ELF-1 (cell line): ENCODE results near the gene PRDM15.

ENCODE experiments used
- DNase-seq: peaks from one replicate; pipeline ENCODE4 v3.0.0-alpha.2; 2016; ENCODE audit warnings: low read depth, low spot score

Gene PRDM15

GRCh38 chr21:41913230-41913629 lies 34.1 kb upstream of the PRDM15 start:
- no peak for DNase-seq

- DNase-seq: no peak
These were observed 29.7 kb upstream of the PRDM15 start for GRCh38 chr21:41908829-41909228.

GRCh38 chr21:41907496-41908258 lies 28.5 kb upstream of the PRDM15 start:
- no peak for DNase-seq

GRCh38 chr21:41906770-41907169 lies 27.6 kb upstream of the PRDM15 start:
- no peak for DNase-seq

- no peak for DNase-seq
These were observed 24.6 kb upstream of the PRDM15 start for GRCh38 chr21:41903559-41904351.

- DNase-seq: no peak
These were observed 23.8 kb upstream of the PRDM15 start for GRCh38 chr21:41902946-41903345.

- no peak for DNase-seq
These were observed 22.6 kb upstream of the PRDM15 start for GRCh38 chr21:41901782-41902181.

GRCh38 chr21:41901099-41901498 lies 22.0 kb upstream of the PRDM15 start:
- DNase-seq: no peak

- no peak for DNase-seq
These were observed 21.3 kb upstream of the PRDM15 start for GRCh38 chr21:41900401-41900800.

- no peak for DNase-seq
These were observed 20.5 kb upstream of the PRDM15 start for GRCh38 chr21:41899426-41900202.

- DNase-seq: no peak
These were observed 19.9 kb upstream of the PRDM15 start for GRCh38 chr21:41898998-41899397.

GRCh38 chr21:41897700-41898099 lies 18.6 kb upstream of the PRDM15 start:
- DNase-seq: peak; percentile 45

- DNase-seq: peak; percentile 44
These were observed 18.0 kb upstream of the PRDM15 start for GRCh38 chr21:41897047-41897669.

GRCh38 chr21:41895643-41896493 lies 16.7 kb upstream of the PRDM15 start:
- DNase-seq: peak; percentile 49

- DNase-seq: peak; percentile 78
These were observed 15.9 kb upstream of the PRDM15 start for GRCh38 chr21:41894922-41895557.

- DNase-seq: peak; percentile 37
These were observed 15.4 kb upstream of the PRDM15 start for GRCh38 chr21:41894511-41894910.

- no peak for DNase-seq
These were observed 13.6 kb upstream of the PRDM15 start for GRCh38 chr21:41892726-41893125.

- no peak for DNase-seq
These were observed 12.0 kb upstream of the PRDM15 start for GRCh38 chr21:41891132-41891531.

GRCh38 chr21:41890355-41890754 lies 11.2 kb upstream of the PRDM15 start:
- no peak for DNase-seq

- no peak for DNase-seq
These were observed 9.7 kb upstream of the PRDM15 start for GRCh38 chr21:41888749-41889376.
